Inferior parietal cortex (tissue), 1 donor: ENCODE results near the gene HCN4.

Experiments used
- DNase-seq: peaks from one replicate; pipeline ENCODE4 v3.0.0-alpha.2; 2016; ENCODE audit errors: extremely low spot score

HCN4 gene

GRCh38 chr15:73346735-73347312 lies 21.9 kb downstream of the HCN4 start:
- DNase-seq: no peak

- DNase-seq: no peak
Observed at GRCh38 chr15:73345658-73346057, 23.1 kb downstream of the HCN4 start.

GRCh38 chr15:73344056-73344455 lies 24.7 kb downstream of the HCN4 start:
- DNase-seq: no peak

- no peak for DNase-seq
Observed at GRCh38 chr15:73341886-73342600, 26.7 kb downstream of the HCN4 start.

GRCh38 chr15:73340502-73341192 lies 28.1 kb downstream of the HCN4 start:
- no peak for DNase-seq

GRCh38 chr15:73338606-73339374 lies 30.0 kb downstream of the HCN4 start:
- no peak for DNase-seq

GRCh38 chr15:73338058-73338457 lies 30.7 kb downstream of the HCN4 start:
- DNase-seq: no peak

GRCh38 chr15:73337187-73337586 lies 31.6 kb downstream of the HCN4 start:
- no peak for DNase-seq

- no peak for DNase-seq
Observed at GRCh38 chr15:73336756-73337155, 32.0 kb downstream of the HCN4 start.

- no peak for DNase-seq
Observed at GRCh38 chr15:73335471-73335870, 33.3 kb downstream of the HCN4 start.

GRCh38 chr15:73335026-73335425 lies 33.7 kb downstream of the HCN4 start:
- DNase-seq: no peak

- DNase-seq: no peak
Observed at GRCh38 chr15:73334086-73334485, 34.7 kb downstream of the HCN4 start.

- DNase-seq: no peak
Observed at GRCh38 chr15:73333001-73333400, 35.8 kb downstream of the HCN4 start.

GRCh38 chr15:73331991-73332925 lies 36.5 kb downstream of the HCN4 start:
- DNase-seq: no peak

- DNase-seq: no peak
Observed at GRCh38 chr15:73331501-73331900, 37.3 kb downstream of the HCN4 start.

- DNase-seq: no peak
Observed at GRCh38 chr15:73330206-73331051, 38.3 kb downstream of the HCN4 start.

GRCh38 chr15:73329501-73330200 lies 39.1 kb downstream of the HCN4 start:
- no peak for DNase-seq

GRCh38 chr15:73328981-73329380 lies 39.8 kb downstream of the HCN4 start:
- no peak for DNase-seq

GRCh38 chr15:73328149-73328820 lies 40.5 kb downstream of the HCN4 start:
- DNase-seq: no peak
